Peyer's patch (tissue), 4 donors: ENCODE measurements around the gene ACLY. TPM values are rescaled to one million over a fixed set of nuclear protein-coding genes. Genes with fewer than 3 reads are reported as not detected.

Experiments used
- DNase-seq, 3 donors: peaks; one replicate each; pipeline ENCODE4 v3.0.0-alpha.2; 2017 to 2019
- H3K27ac ChIP-seq, 4 donors: fragments of 200-600 bp; sonication (generic); one replicate each; pipeline ENCODE4 v1.5.1; 2016 to 2019
- H3K27me3 ChIP-seq, 2 donors: fragments of 200-600 bp; sonication (generic); one replicate each; pipeline ENCODE4 v1.5.1; 2019
- H3K36me3 ChIP-seq, 3 donors: fragments of 200-600 bp; sonication (generic); one replicate each; pipeline ENCODE4 v1.5.1; 2016 to 2019
- H3K4me1 ChIP-seq, 4 donors: fragments of 200-600 bp; sonication (generic); one replicate each; pipeline ENCODE4 v1.5.1; 2016 to 2019
- H3K4me3 ChIP-seq, 4 donors: fragments of 200-600 bp; sonication (generic); 1 replicate in 3 of 4; 2 replicates in 1 of 4; pipeline ENCODE4 v1.5.1; 2016 to 2019; ENCODE audit warnings: mild to moderate bottlenecking in 1 of 4
- H3K9me3 ChIP-seq, 4 donors: fragments of 200-600 bp; sonication (generic); one replicate each; pipeline ENCODE4 v1.5.1; 2016 to 2019; ENCODE audit warnings: mild to moderate bottlenecking in 1 of 4
- POLR2A ChIP-seq, 2 donors: fragments of 450-650 bp; IDR thresholded peaks; one replicate each; pipeline ENCODE4 v1.5.1; 2017; ENCODE audit warnings: antibody characterized with exemption in 2 of 2, mild to moderate bottlenecking in 2 of 2, moderate library complexity in 2 of 2
- total RNA-seq, 4 donors: library from RNA; depleted of rRNA; stranded (reverse); fragments of >200 nt; gene quantifications; one replicate each; pipeline ENCODE4 v1.1.0, GENCODE V29; 2016
- TF ChIP-seq, protein P1 (sequence below), 6 experiments: fragments of 450-650 bp in 4 of 6; fragments of 200-600 bp in 2 of 6; sonication (generic) in 1 of 6; IDR thresholded peaks; one replicate each; pipeline ENCODE4 v1.5.1; 2017 to 2019; ENCODE audit warnings: antibody characterized with exemption in 6 of 6, mild to moderate bottlenecking in 3 of 6, moderate library complexity in 1 of 6

The ACLY gene
- total RNA-seq, 4 donors from 2014 or later, result 54.5 to 108 (median 74.0) TPM

DNA sequence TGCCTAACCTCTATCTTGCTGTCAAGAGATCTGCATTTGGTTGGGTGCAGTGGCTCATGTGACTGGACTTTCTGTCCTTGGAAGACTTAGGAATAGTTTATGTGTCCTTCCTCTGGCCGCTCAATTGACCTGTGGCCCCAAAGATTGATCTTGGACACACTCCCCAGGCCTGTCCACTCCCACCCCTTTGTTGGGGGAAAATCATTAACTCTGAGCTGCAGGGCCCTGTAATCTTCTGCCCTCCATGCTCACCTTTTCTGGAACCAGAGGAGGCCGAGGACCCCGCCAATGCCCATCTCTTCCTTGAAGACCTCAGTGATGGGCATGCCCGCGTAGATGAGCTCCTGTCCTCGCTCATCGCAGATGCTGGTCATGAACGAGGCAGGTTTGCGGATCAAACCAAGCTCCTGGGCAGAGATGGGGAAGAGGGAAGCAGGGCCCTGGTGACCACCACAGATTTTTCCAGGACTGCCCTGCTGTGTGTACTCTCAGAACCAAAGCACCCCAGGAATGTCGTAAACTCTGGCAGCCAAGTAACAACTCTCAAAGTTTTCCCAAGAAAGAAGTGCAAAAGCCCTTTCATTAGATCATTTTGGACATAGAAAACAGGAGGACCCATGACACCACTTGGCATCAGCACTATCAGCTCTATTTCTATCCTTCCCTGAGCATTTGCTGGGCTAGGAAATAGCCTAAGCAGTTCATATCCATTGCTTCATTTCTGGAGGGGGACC is 45.0 kb downstream of the ACLY start:
- Histone ChIP-seq H3K9me3 (no peaks in the 10 kb centered on the region), H3K4me1 (no peaks in the 10 kb centered on the region), H3K27ac (no peak overlapping the region), H3K4me3 (no peak overlapping the region), H3K36me3 (peaks cover 0 to 85% (median 0%) of the 10 kb centered on the region in 3 donors), H3K27me3 (no peaks in the 10 kb centered on the region)
- TF ChIP-seq POLR2A (IDR thresholded peaks at IDR 0.05), result no peak
- TF ChIP-seq, protein P1, sequence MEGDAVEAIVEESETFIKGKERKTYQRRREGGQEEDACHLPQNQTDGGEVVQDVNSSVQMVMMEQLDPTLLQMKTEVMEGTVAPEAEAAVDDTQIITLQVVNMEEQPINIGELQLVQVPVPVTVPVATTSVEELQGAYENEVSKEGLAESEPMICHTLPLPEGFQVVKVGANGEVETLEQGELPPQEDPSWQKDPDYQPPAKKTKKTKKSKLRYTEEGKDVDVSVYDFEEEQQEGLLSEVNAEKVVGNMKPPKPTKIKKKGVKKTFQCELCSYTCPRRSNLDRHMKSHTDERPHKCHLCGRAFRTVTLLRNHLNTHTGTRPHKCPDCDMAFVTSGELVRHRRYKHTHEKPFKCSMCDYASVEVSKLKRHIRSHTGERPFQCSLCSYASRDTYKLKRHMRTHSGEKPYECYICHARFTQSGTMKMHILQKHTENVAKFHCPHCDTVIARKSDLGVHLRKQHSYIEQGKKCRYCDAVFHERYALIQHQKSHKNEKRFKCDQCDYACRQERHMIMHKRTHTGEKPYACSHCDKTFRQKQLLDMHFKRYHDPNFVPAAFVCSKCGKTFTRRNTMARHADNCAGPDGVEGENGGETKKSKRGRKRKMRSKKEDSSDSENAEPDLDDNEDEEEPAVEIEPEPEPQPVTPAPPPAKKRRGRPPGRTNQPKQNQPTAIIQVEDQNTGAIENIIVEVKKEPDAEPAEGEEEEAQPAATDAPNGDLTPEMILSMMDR (IDR thresholded peaks at IDR 0.05), result no peak
- DNase-seq, result no peak

DNA sequence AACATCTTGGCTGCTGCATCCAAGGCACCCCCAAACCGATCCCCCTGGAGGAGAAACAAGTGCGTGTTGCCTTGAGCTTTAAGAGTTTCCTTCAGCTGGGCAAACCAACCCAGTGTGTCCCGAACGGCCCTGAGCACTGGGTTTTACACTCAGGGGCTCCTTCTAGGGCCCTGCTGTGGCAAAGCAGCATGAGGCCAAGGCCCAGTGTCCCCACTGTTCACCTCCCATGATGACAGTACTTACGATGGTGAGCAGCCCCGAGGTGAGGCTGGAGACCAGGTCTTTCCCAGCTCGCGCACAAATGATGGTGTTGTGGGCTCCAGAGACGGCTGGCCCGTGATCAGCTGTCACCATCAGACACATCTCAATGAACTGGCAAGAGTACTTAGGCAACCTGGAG is 47.0 kb downstream of the ACLY start:
- no peak for TF ChIP-seq POLR2A (IDR thresholded peaks at IDR 0.05)
- TF ChIP-seq, protein P1 (IDR thresholded peaks at IDR 0.05), result no peak
- H3K9me3 ChIP-seq, result no peaks in the 10 kb centered on the region
- H3K4me3 ChIP-seq, result no peak overlapping the region
- H3K36me3 ChIP-seq, result peaks cover 0 to 78% (median 0%) of the 10 kb centered on the region in 3 donors
- no peaks in the 10 kb centered on the region for H3K4me1 ChIP-seq
- H3K27me3 ChIP-seq, result no peaks in the 10 kb centered on the region
- DNase-seq, result no peak
- no peak overlapping the region for H3K27ac ChIP-seq

DNA sequence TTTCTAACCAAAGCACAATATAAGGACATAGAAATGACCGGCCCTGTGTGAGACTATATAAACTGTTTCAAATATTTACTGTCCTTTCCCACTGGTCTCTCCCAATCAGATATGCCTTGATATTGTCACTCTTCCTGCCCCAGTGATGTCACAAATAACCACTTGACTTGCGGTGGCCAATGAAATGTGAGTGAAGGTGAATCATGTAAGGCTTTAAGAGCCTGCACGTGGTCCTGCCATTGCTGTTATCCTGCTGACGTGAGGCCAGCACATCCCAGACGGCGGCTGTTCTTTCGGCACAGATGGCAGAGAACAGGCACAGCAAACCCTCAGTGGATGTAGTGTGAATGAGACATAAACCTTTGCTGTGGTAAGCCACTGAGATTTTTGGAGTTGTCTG is 48.1 kb downstream of the ACLY start:
- Histone ChIP-seq H3K4me1 (no peaks in the 10 kb centered on the region), H3K4me3 (no peak overlapping the region), H3K27me3 (no peaks in the 10 kb centered on the region), H3K9me3 (no peaks in the 10 kb centered on the region), H3K27ac (no peak overlapping the region), H3K36me3 (peaks cover 0 to 73% (median 0%) of the 10 kb centered on the region in 3 donors)
- TF ChIP-seq, protein P1 (IDR thresholded peaks at IDR 0.05), result no peak
- no peak for TF ChIP-seq POLR2A (IDR thresholded peaks at IDR 0.05)
- DNase-seq, result no peak

DNA sequence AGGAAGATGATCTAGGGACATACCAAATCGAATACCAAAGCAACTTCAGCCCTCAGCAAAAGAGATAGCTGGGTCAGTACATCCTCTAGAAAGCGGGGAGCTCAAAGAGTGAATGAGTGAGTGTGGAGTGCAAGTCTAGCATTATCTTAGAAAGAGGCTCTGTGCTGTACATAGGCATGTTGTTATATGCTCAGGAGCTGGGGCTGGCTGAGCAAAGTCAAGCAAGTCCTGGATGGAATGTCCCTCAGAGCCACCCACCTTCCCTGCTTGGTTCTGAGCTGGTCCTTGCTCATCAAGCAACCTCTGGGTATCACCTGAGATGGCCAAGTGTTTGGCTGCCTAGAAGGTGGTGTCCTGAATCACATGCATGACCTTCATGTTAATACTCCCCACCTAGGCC is 48.7 kb downstream of the ACLY start:
- no peak for TF ChIP-seq POLR2A (IDR thresholded peaks at IDR 0.05)
- TF ChIP-seq, protein P1 (IDR thresholded peaks at IDR 0.05), result no peak
- H3K9me3 ChIP-seq, result no peaks in the 10 kb centered on the region
- DNase-seq, result no peak
- H3K27ac ChIP-seq, result no peak overlapping the region
- no peaks in the 10 kb centered on the region for H3K27me3 ChIP-seq
- no peaks in the 10 kb centered on the region for H3K4me1 ChIP-seq
- H3K36me3 ChIP-seq, result peaks cover 0 to 73% (median 0%) of the 10 kb centered on the region in 3 donors
- no peak overlapping the region for H3K4me3 ChIP-seq

DNA sequence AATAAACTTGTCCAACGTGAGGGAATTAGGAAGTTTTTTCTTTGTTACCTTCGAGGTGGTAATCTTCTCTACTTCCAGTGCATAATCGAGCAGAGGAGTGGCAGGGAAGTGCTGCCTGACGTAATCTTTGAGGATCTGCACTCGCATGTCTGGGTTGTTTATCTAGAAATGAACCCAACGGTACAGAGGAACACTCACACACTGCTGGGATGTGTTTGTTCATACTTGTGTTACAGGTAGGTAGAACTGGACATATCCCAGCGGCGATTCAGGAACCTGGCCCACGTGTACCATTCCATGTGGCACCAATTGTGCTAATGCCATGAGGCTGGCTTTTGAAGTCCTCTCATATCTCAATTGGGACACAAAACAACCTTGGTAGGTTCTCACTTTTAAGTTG is 49.3 kb downstream of the ACLY start:
- peaks cover 0 to 67% (median 0%) of the 10 kb centered on the region in 3 donors for H3K36me3 ChIP-seq
- H3K27me3 ChIP-seq, result no peaks in the 10 kb centered on the region
- H3K27ac ChIP-seq, result no peak overlapping the region
- peaks cover 0 to under 1% (median 0%) of the 10 kb centered on the region in 4 donors for H3K4me1 ChIP-seq
- no peaks in the 10 kb centered on the region for H3K9me3 ChIP-seq
- no peak for TF ChIP-seq POLR2A (IDR thresholded peaks at IDR 0.05)
- TF ChIP-seq, protein P1 (IDR thresholded peaks at IDR 0.05), result no peak
- no peak for DNase-seq
- no peak overlapping the region for H3K4me3 ChIP-seq
